ENCODE data around the gene TAPT1. TPM values are rescaled to one million over a fixed set of nuclear protein-coding genes. Genes with fewer than 3 reads are reported as not detected.

Gene TAPT1
- total and polyA plus RNA-seq, 2 of the 13 experiments (the other 11 are each of a cell fraction or from before 2014, with no cell fraction given), result 24.5 to 25.3 TPM

DNA sequence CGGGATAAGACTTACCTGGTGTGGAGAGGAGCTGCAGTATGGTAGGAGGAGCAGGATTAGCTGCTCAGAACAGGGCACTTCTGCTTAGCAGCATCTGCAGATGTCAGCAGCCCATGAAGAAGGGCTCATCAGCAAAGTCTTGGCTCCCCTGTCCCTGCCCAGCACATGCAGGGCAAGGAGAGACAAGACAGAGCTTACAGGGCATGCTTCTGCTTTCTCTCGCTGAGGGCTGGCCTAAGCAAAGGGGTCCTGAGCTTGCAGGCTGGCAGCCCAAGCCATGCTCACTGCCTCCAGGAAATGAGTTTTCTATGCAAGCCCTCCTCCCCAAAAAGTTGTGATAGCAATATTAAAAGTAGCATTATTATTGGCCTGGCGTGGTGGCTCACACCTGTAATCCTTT lies 39.5 kb upstream of the TAPT1 start (continued):
- TF ChIP-seq, protein P1, sequence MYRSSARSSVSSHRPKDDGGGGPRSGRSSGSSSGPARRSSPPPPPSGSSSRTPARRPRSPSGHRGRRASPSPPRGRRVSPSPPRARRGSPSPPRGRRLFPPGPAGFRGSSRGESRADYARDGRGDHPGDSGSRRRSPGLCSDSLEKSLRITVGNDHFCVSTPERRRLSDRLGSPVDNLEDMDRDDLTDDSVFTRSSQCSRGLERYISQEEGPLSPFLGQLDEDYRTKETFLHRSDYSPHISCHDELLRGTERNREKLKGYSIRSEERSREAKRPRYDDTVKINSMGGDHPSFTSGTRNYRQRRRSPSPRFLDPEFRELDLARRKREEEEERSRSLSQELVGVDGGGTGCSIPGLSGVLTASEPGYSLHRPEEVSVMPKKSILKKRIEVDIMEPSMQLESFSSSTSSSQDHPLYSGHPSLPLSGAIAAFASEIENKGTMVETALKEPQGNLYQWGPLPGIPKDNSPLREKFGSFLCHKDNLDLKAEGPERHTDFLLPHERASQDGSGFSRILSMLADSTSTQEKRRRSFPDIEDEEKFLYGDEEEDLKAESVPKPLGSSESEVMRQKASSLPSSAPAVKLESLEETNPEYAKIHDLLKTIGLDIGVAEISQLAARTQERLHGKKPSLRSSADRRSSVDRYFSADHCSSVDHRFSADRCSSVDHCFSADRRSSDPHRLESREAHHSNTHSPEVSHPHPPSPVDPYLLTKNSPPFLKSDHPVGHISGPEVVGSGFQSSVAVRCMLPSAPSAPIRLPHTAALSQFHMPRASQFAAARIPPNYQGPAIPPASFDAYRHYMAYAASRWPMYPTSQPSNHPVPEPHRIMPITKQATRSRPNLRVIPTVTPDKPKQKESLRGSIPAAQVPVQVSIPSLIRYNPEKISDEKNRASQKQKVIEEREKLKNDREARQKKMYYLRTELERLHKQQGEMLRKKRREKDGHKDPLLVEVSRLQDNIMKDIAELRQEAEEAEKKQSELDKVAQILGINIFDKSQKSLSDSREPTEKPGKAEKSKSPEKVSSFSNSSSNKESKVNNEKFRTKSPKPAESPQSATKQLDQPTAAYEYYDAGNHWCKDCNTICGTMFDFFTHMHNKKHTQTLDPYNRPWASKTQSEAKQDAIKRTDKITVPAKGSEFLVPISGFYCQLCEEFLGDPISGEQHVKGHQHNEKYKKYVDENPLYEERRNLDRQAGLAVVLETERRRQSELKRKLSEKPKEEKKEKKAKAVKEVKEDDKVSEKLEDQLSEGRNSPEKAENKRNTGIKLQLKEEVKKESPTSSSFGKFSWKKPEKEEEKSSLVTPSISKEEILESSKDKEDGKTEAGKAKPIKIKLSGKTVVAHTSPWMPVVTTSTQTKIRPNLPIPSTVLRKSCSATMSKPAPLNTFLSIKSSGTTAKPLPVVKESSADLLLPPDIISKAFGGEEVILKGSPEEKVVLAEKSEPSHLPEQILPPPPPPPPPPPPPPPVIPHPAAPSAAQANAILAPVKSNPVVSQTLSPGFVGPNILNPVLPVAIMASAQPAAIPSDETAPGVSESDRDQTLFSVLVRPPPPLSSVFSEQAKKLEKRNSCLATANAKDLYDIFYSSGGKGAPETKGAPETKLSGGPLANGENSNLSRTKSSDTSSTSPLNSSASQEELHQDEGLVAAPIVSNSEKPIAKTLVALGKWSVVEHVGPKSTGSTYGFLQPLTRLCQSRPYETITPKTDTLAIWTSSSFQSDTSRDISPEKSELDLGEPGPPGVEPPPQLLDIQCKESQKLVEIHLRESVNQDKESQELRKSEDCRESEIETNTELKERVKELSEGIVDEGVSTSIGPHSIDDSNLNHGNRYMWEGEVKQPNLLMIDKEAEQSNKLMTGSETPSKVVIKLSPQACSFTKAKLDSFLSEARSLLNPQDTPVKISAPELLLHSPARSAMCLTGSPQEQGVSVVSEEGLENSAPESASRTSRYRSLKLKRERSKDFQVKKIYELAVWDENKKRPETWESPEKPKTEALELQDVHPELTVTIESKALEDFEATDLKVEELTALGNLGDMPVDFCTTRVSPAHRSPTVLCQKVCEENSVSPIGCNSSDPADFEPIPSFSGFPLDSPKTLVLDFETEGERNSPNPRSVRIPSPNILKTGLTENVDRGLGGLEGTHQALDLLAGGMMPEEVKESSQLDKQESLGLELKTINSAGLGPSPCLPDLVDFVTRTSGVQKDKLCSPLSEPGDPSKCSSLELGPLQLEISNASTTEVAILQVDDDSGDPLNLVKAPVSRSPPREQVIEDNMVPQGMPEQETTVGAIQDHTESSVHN (CRISPR knock-in tag; IDR thresholded peaks at IDR 0.05), result no peak
- no peak for TF ChIP-seq ZEB1 (IDR thresholded peaks at IDR 0.05; ENCODE audit: insufficient replicate concordance, low read depth)
- TF ChIP-seq, protein P2, sequence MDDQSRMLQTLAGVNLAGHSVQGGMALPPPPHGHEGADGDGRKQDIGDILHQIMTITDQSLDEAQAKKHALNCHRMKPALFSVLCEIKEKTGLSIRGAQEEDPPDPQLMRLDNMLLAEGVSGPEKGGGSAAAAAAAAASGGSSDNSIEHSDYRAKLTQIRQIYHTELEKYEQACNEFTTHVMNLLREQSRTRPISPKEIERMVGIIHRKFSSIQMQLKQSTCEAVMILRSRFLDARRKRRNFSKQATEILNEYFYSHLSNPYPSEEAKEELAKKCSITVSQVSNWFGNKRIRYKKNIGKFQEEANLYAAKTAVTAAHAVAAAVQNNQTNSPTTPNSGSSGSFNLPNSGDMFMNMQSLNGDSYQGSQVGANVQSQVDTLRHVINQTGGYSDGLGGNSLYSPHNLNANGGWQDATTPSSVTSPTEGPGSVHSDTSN (CRISPR knock-in tag; IDR thresholded peaks at IDR 0.05; ENCODE audit: borderline replicate concordance), result no peak

Data from HepG2 (cell line).